ENCODE measurements around the gene TLX1.
A peak's percentile ranks its signal among the peaks of the same experiment; 100 is the strongest.

Gene TLX1

GRCh38 chr10:101158459-101159058 is 27.5 kb downstream of the TLX1 start:
- Histone ChIP-seq H3K36me3 (replicated peaks; ENCODE audit: low read depth, low read length) (no peaks in the 10 kb centered on the region), H3K27me3 (ENCODE audit: low read depth, low read length) (peaks cover 34% of the 10 kb centered on the region), H2AFZ (ENCODE audit: low read depth, low read length) (no peak overlapping the region), H3K79me2 (ENCODE audit: low read length) (no peaks in the 10 kb centered on the region), H4K20me1 (ENCODE audit: insufficient read depth, low read length) (no peaks in the 10 kb centered on the region), H3K4me2 (ENCODE audit: low read length) (no peak overlapping the region), H3K9me3 (ENCODE audit: insufficient read depth, low read length) (no peaks in the 10 kb centered on the region), H3K9ac (ENCODE audit: low read length) (no peak overlapping the region), H3K4me3 (ENCODE audit: low read length) (no peak overlapping the region), H3K4me1 (ENCODE audit: low read length) (0 out of 2 replicates have a peak, but pooled peaks cover 4% of the 10 kb centered on the region), H3K27ac (ENCODE audit: low read length) (no peak overlapping the region)
- TF ChIP-seq, protein P1, sequence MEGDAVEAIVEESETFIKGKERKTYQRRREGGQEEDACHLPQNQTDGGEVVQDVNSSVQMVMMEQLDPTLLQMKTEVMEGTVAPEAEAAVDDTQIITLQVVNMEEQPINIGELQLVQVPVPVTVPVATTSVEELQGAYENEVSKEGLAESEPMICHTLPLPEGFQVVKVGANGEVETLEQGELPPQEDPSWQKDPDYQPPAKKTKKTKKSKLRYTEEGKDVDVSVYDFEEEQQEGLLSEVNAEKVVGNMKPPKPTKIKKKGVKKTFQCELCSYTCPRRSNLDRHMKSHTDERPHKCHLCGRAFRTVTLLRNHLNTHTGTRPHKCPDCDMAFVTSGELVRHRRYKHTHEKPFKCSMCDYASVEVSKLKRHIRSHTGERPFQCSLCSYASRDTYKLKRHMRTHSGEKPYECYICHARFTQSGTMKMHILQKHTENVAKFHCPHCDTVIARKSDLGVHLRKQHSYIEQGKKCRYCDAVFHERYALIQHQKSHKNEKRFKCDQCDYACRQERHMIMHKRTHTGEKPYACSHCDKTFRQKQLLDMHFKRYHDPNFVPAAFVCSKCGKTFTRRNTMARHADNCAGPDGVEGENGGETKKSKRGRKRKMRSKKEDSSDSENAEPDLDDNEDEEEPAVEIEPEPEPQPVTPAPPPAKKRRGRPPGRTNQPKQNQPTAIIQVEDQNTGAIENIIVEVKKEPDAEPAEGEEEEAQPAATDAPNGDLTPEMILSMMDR (IDR thresholded peaks at IDR 0.05; ENCODE audit: low read depth, low read length), result no peak
- no peak for TF ChIP-seq EZH2phosphoT487 (IDR thresholded peaks at IDR 0.05; ENCODE audit: low read depth)

DNA sequence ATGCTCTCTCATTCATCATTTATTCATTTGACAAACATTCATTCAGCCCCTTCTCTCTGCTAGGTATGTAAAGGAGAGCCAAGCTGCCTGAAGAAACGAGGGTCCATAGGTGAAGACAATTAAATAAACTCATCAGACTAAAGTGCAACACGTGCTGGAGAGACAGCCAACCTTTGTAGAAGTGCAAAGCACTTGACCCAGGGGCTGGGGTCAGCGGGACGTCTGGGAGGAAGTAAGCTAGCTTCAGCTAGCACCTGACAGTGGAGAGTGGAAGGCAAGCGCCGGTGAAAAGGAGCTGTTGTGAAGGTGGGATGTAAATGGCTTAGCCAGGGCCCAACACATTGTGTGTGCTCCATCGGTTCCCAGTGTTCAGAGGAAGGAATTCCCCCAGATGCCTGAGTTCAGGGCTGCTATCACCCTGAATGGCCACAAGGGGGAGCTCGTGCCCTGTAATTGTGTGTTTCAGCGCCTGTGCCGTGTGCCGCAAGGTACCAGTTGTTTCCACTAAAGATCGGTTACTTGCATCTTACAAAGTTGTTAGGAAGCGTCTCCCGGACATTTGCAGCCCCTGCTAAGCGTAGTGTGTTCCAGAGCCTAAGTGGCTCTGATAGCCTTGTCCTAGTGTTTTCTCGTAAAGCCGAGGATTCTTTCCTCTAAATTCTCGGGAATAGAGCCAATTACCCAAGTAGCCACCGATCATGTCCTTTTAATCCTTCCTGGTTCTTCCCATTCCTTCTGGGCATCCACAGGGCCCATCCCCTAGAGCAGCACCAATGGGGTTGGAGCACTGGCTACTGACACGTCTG is 30.6 kb downstream of the TLX1 start:
- TF ChIP-seq, protein P1 (IDR thresholded peaks at IDR 0.05; ENCODE audit: low read depth, low read length), result peak; percentile 83
- TF ChIP-seq EZH2phosphoT487 (IDR thresholded peaks at IDR 0.05; ENCODE audit: low read depth), result no peak
- H3K27ac ChIP-seq (ENCODE audit: low read length), result no peak overlapping the region
- H3K4me3 ChIP-seq (ENCODE audit: low read length), result peak overlapping the region; percentile 39

DNA sequence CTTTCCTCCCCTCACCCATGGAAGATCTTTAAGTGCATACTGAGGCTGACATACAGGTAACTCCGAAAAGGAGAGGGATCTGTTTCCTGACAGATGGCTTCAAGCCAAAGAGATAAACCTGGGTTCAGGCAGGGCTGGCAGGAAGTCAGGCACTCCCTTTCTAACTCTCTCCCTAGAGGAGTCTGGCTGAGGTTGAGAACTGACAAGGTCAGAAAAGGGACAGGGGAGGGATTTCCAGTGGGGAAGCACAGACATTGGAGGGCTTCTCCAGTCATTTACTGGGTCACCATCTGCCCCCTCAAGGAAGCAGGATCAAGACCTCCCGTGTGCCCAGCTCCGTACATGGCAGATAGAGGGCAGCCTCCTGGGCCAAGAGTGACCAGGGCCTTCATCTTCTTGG is 31.6 kb downstream of the TLX1 start:
- no peak overlapping the region for H3K4me2 ChIP-seq (ENCODE audit: low read length)
- peaks cover 33% of the 10 kb centered on the region for H3K27me3 ChIP-seq (ENCODE audit: low read depth, low read length)
- H3K79me2 ChIP-seq (ENCODE audit: low read length), result no peaks in the 10 kb centered on the region
- no peak overlapping the region for H3K9ac ChIP-seq (ENCODE audit: low read length)
- H3K9me3 ChIP-seq (ENCODE audit: insufficient read depth, low read length), result no peaks in the 10 kb centered on the region
- H3K4me1 ChIP-seq (ENCODE audit: low read length), result 0 out of 2 replicates have a peak, but pooled peaks cover 4% of the 10 kb centered on the region
- H2AFZ ChIP-seq (ENCODE audit: low read depth, low read length), result no peak overlapping the region
- no peak overlapping the region for H3K4me3 ChIP-seq (ENCODE audit: low read length)
- TF ChIP-seq, protein P1 (IDR thresholded peaks at IDR 0.05; ENCODE audit: low read depth, low read length), result no peak
- no peak for TF ChIP-seq EZH2phosphoT487 (IDR thresholded peaks at IDR 0.05; ENCODE audit: low read depth)
- no peaks in the 10 kb centered on the region for H3K36me3 ChIP-seq (replicated peaks; ENCODE audit: low read depth, low read length)
- no peak overlapping the region for H3K27ac ChIP-seq (ENCODE audit: low read length)
- H4K20me1 ChIP-seq (ENCODE audit: insufficient read depth, low read length), result no peaks in the 10 kb centered on the region

More for the DNA sequence above, 30.6 kb downstream of the TLX1 start:
- Histone ChIP-seq H3K9me3 (ENCODE audit: insufficient read depth, low read length) (no peaks in the 10 kb centered on the region), H3K36me3 (replicated peaks; ENCODE audit: low read depth, low read length) (no peaks in the 10 kb centered on the region), H2AFZ (ENCODE audit: low read depth, low read length) (0 out of 2 replicates have a peak overlapping the region, but pooled peaks have one; percentile 6), H3K4me1 (ENCODE audit: low read length) (0 out of 2 replicates have a peak, but pooled peaks cover 4% of the 10 kb centered on the region), H3K9ac (ENCODE audit: low read length) (no peak overlapping the region), H3K79me2 (ENCODE audit: low read length) (no peaks in the 10 kb centered on the region), H4K20me1 (ENCODE audit: insufficient read depth, low read length) (no peaks in the 10 kb centered on the region), H3K4me2 (ENCODE audit: low read length) (peak overlapping the region; percentile 54), H3K27me3 (ENCODE audit: low read depth, low read length) (peaks cover 39% of the 10 kb centered on the region)

DNA sequence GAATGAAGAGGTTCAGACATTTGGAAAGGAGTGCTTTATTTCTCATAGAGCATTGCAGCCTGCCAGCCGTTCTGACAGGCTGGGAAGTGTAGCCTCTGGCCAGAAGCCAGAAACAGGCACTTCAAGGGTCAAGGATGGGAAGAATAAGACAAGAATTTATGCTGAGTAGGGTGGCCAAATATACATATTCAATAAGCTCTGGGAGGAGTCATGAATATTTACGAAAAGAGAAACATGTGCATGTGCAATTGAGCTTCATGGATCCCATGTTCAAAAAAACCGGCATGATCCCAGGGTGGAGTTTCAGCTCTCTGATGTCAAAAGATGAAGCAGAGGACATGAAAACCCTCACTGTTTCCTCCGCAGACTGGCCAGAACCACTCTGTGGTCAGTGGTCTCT is 32.9 kb downstream of the TLX1 start:
- TF ChIP-seq, protein P1 (IDR thresholded peaks at IDR 0.05; ENCODE audit: low read depth, low read length), result no peak
- TF ChIP-seq EZH2phosphoT487 (IDR thresholded peaks at IDR 0.05; ENCODE audit: low read depth), result no peak
- 0 out of 2 replicates have a peak, but pooled peaks cover 4% of the 10 kb centered on the region for H3K4me1 ChIP-seq (ENCODE audit: low read length)
- no peak overlapping the region for H2AFZ ChIP-seq (ENCODE audit: low read depth, low read length)
- H3K4me2 ChIP-seq (ENCODE audit: low read length), result no peak overlapping the region
- no peaks in the 10 kb centered on the region for H3K36me3 ChIP-seq (replicated peaks; ENCODE audit: low read depth, low read length)
- no peak overlapping the region for H3K27ac ChIP-seq (ENCODE audit: low read length)
- H3K9ac ChIP-seq (ENCODE audit: low read length), result no peak overlapping the region
- no peaks in the 10 kb centered on the region for H3K9me3 ChIP-seq (ENCODE audit: insufficient read depth, low read length)
- H3K79me2 ChIP-seq (ENCODE audit: low read length), result no peaks in the 10 kb centered on the region
- peaks cover 22% of the 10 kb centered on the region for H3K27me3 ChIP-seq (ENCODE audit: low read depth, low read length)
- H4K20me1 ChIP-seq (ENCODE audit: insufficient read depth, low read length), result no peaks in the 10 kb centered on the region
- no peak overlapping the region for H3K4me3 ChIP-seq (ENCODE audit: low read length)

Data from OCI-LY3 (cell line).